PC-3 (cell line): ENCODE measurements around the gene ATP13A4. TPM values are rescaled to one million over a fixed set of nuclear protein-coding genes. Genes with fewer than 3 reads are reported as not detected.

Source experiments
- ATAC-seq: fragments of 200-7000 bp; cut with Tn5 transposase; 2 replicates; pipeline ENCODE4 v1.9.1; 2020; ENCODE audit warnings: mild to moderate bottlenecking, moderate library complexity
- BruUV-seq: library from RNA; stranded (reverse); fragments of 400-500 nt; replicated peaks from 2 replicates; lab custom pipeline; 2021; lab: Mats Ljungman, UMichigan
- CTCF ChIA-PET: fragments of 300-600 bp; sonication (Branson Sonifier 250); formaldehyde crosslinking; loops from one replicate; lab custom pipeline; 2022; ENCODE audit warnings: antibody characterized with exemption; lab: Charles Lee
- POLR2A ChIA-PET: fragments of 300-600 bp; sonication (Branson Sonifier 250); formaldehyde crosslinking; loops from one replicate; lab custom pipeline; 2022; ENCODE audit warnings: antibody characterized with exemption; ENCODE audit not compliant: unreplicated experiment; lab: Charles Lee
- DNase-seq: peaks from one replicate; pipeline ENCODE4 v3.0.0-alpha.2; 2015
- H2AFZ ChIP-seq: fragments of 300-600 bp; sonication (generic); 2 replicates; pipeline ENCODE4 v1.6.0; 2016; ENCODE audit warnings: antibody characterized with exemption, low read length
- H3F3A ChIP-seq: fragments of 300-600 bp; sonication (generic); one replicate; pipeline ENCODE4 v1.6.0; 2017; ENCODE audit warnings: antibody characterized with exemption, low read length, control low read depth, mild to moderate bottlenecking; ENCODE audit not compliant: unreplicated experiment
- H3K27ac ChIP-seq: fragments of 300-600 bp; sonication (generic); 2 replicates; pipeline ENCODE4 v1.5.1; 2016; ENCODE audit warnings: mild to moderate bottlenecking, low read length
- H3K27me3 ChIP-seq: fragments of 300-600 bp; sonication (generic); 2 replicates; pipeline ENCODE4 v1.6.1; 2016; ENCODE audit warnings: low read length, mixed read lengths
- H3K36me3 ChIP-seq: fragments of 300-600 bp; sonication (generic); 2 replicates; pipeline ENCODE4 v1.6.1; 2016; ENCODE audit warnings: low read depth, mixed run types, low read length, mixed read lengths
- H3K4me1 ChIP-seq: fragments of 300-600 bp; sonication (generic); 2 replicates; pipeline ENCODE4 v1.5.1; 2016; ENCODE audit warnings: low read length; ENCODE audit not compliant: insufficient read depth
- H3K4me2 ChIP-seq: fragments of 300-600 bp; sonication (generic); 2 replicates; pipeline ENCODE4 v1.6.0; 2016; ENCODE audit warnings: low read length
- H3K4me3 ChIP-seq: fragments of 300-600 bp; sonication (generic); 2 replicates; pipeline ENCODE4 v1.5.1; 2016; ENCODE audit warnings: mild to moderate bottlenecking, low read length, mixed read lengths
- H3K79me2 ChIP-seq: fragments of 300-600 bp; sonication (generic); 2 replicates; pipeline ENCODE4 v1.6.1; 2017; ENCODE audit warnings: low read length, mixed read lengths
- H3K9ac ChIP-seq: fragments of 300-600 bp; sonication (generic); 2 replicates; pipeline ENCODE4 v1.6.0; 2016; ENCODE audit warnings: mild to moderate bottlenecking, low read length
- H3K9me2 ChIP-seq: fragments of 300-600 bp; sonication (generic); replicated peaks from 2 replicates; pipeline ENCODE4 v1.6.1; 2016; ENCODE audit warnings: mixed run types, low read length, mixed read lengths
- H3K9me3 ChIP-seq: fragments of 300-600 bp; sonication (generic); 2 replicates; pipeline ENCODE4 v1.6.1; 2016; ENCODE audit warnings: low read length, mixed read lengths
- H4K20me1 ChIP-seq: fragments of 300-600 bp; sonication (generic); 2 replicates; pipeline ENCODE4 v1.6.1; 2016; ENCODE audit warnings: low read length, mixed read lengths
- CTCF ChIP-seq: fragments of 300-600 bp; sonication (generic); conservative IDR thresholded peaks from 2 replicates; pipeline ENCODE4 v1.5.1; 2017; ENCODE audit warnings: antibody characterized with exemption, low read depth, mild to moderate bottlenecking, low read length
- EZH2 ChIP-seq: fragments of 300-600 bp; sonication (generic); IDR thresholded peaks from one replicate; pipeline ENCODE4 v1.6.1; 2017; ENCODE audit warnings: antibody characterized with exemption, mild to moderate bottlenecking, low read length; ENCODE audit not compliant: unreplicated experiment
- EZH2phosphoT487 ChIP-seq: fragments of 300-600 bp; sonication (generic); IDR thresholded peaks from 2 replicates; pipeline ENCODE4 v1.6.1; 2018; ENCODE audit warnings: mild to moderate bottlenecking, antibody characterized with exemption, low read length, borderline replicate concordance
- intact Hi-C: fragments of 100-400 bp; cut with micrococcal nuclease; formaldehyde crosslinking; loops from 2 replicates; pipeline ENCODE4 v1.9.0; 2023
- total RNA-seq: library from RNA; depleted of rRNA; stranded (reverse); fragments of >200 nt; gene quantifications from 2 replicates; pipeline ENCODE4 v1.2.3, GENCODE V29; 2014

ATP13A4 gene
- total RNA-seq, 1 experiment from 2014 or later = not detected

- ATAC-seq (no peak), DNase-seq (no peak)
- no peaks in the 10 kb centered on the region for H3K79me2 ChIP-seq
- no peak within 1 kb of the TSS for H3K4me2 ChIP-seq
- H3K9me2 ChIP-seq = no peaks in the 10 kb centered on the region
- H4K20me1 ChIP-seq = no peaks in the 10 kb centered on the region
- ChIA-PET POLR2A (no interaction called here), CTCF (no interaction called here)
- TF ChIP-seq CTCF (no peak), EZH2phosphoT487 (no peak), EZH2 (no peak)
- H3K27me3 ChIP-seq = peaks cover 69% of the 10 kb centered on the region
- no peak within 1 kb of the TSS for H3K9ac ChIP-seq
- no peaks in the 10 kb centered on the region for H3K9me3 ChIP-seq
- H3K4me1 ChIP-seq = no peaks in the 10 kb centered on the region
- no peak within 1 kb of the TSS for H3K27ac ChIP-seq
- no peaks in the 10 kb centered on the region for H3K36me3 ChIP-seq
- H3F3A ChIP-seq = no peaks in the 10 kb centered on the region
- no peak within 1 kb of the TSS for H3K4me3 ChIP-seq
- no TSS peak for BruUV-seq
- H2AFZ ChIP-seq = no peak within 1 kb of the TSS
- intact Hi-C loops = no loop called here
Observed at GRCh38 chr3:193378706-193379105, 176.0 kb downstream of the ATP13A4 start, which contains the start of gene ATP13A5. ATP13A5 (minus strand) TSS chr3:193378753; CDS start chr3:193378725, 28 bp downstream.

- no peak overlapping the region for H3K4me2 ChIP-seq
- no peaks in the 10 kb centered on the region for H4K20me1 ChIP-seq
- H3K27ac ChIP-seq = no peak overlapping the region
- DNase-seq = no peak
- H3K9ac ChIP-seq = no peak overlapping the region
- no peaks in the 10 kb centered on the region for H3K4me1 ChIP-seq
- intact Hi-C loops = no loop called here
- H2AFZ ChIP-seq = no peak overlapping the region
- no peaks in the 10 kb centered on the region for H3K9me2 ChIP-seq
- ChIA-PET CTCF (no interaction called here), POLR2A (no interaction called here)
- no TSS peak for BruUV-seq
- TF ChIP-seq EZH2 (no peak), CTCF (no peak), EZH2phosphoT487 (no peak)
- no peak overlapping the region for H3K4me3 ChIP-seq
- H3K9me3 ChIP-seq = no peaks in the 10 kb centered on the region
- no peaks in the 10 kb centered on the region for H3F3A ChIP-seq
- peaks cover 67% of the 10 kb centered on the region for H3K27me3 ChIP-seq
- no peak for ATAC-seq
- no peaks in the 10 kb centered on the region for H3K36me3 ChIP-seq
- no peaks in the 10 kb centered on the region for H3K79me2 ChIP-seq
Observed at GRCh38 chr3:193377591-193377990, 177.1 kb downstream of the ATP13A4 start.

GRCh38 chr3:193375614-193376013 lies 179.1 kb downstream of the ATP13A4 start:
- no peak for TF ChIP-seq EZH2
- no peak for TF ChIP-seq EZH2phosphoT487
- ChIA-PET CTCF (no interaction called here), POLR2A (no interaction called here)
- Histone ChIP-seq H4K20me1 (no peaks in the 10 kb centered on the region), H3K27me3 (peaks cover 81% of the 10 kb centered on the region), H3F3A (no peaks in the 10 kb centered on the region), H3K36me3 (no peaks in the 10 kb centered on the region), H3K4me3 (no peak overlapping the region), H3K4me2 (no peak overlapping the region), H3K9ac (no peak overlapping the region), H3K9me3 (no peaks in the 10 kb centered on the region), H2AFZ (no peak overlapping the region), H3K79me2 (no peaks in the 10 kb centered on the region), H3K4me1 (no peaks in the 10 kb centered on the region), H3K27ac (no peak overlapping the region), H3K9me2 (no peaks in the 10 kb centered on the region)
- intact Hi-C loops = no loop called here
- DNase-seq (no peak), ATAC-seq (no peak)
- no TSS peak for BruUV-seq
